GM19468 (cell line): ENCODE measurements around the gene VPS8.

ENCODE experiments used
- ATAC-seq: cut with Tn5 transposase; IDR thresholded peaks from one replicate; pipeline ENCODE4 v1.9.1; 2021; ENCODE audit warnings: mild to moderate bottlenecking, moderate library complexity, moderate number of reproducible peaks; ENCODE audit not compliant: unreplicated experiment; ENCODE audit errors: extremely low read depth

The VPS8 gene

DNA sequence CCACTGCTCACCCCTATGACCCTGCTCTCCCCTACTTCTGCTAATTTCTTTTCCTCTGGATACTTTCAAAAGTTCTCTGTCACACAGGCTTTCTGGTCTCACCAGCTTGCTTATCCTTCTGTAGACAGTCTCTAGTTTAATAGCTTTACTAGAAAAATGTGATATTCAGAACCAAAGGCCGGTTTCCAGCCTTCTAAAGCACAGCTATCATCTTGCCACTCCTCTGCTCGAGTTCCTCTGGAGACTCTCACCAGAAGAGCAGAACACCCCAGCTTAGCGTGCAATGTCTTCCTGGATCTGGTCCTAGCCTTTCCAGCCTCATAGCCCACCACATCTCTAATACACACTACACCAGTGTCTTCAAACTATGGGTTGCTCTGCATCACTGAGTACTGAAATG, 1.8 kb upstream of the VPS8 start:
- no peak for ATAC-seq

- ATAC-seq: no peak
Observed at GRCh38 chr3:184811034-184811433, 932 bp upstream of the VPS8 start.

GRCh38 chr3:184811663-184811998, 335 bp upstream of the VPS8 start:
- ATAC-seq: no peak

GRCh38 chr3:184812662-184813042, 686 bp downstream of the VPS8 start:
- no peak for ATAC-seq

DNA sequence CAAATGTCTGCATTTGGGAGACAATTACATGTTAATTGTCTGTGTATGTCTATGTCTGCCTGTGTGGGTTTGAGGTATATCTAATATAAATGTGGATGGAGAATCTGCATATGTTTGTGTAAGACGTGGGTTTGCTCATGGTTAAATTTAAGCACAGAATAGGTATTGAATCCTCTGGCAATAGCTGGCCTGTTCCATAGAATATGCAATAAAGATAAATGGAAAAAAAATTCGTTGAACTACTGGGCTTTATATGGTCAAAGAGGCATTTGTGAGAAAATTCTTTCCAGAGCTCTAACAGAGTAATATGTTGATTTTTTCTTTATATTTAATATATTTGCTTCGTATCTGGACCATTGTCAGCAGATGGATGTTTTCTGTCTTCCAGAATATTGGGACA, 1.4 kb downstream of the VPS8 start:
- ATAC-seq: no peak

DNA sequence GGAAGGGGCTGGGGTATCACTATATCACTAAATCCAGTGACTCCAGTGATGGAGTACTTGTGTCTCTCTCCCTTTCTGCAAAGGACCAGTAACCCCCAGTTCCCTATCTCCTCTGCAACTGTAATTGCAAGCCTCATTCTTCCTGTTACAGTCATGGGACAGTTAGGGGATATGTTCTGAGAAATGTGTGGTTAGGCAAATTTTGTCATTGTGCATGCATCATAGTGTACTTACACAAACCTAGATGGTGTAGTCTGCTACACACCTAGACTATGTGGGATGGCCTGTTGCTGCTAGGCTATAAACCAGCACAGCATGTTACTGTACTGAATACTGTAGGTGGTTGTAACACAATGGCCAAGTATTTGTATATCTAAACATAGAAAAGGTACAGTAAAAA, 2.2 kb downstream of the VPS8 start:
- ATAC-seq: no peak

DNA sequence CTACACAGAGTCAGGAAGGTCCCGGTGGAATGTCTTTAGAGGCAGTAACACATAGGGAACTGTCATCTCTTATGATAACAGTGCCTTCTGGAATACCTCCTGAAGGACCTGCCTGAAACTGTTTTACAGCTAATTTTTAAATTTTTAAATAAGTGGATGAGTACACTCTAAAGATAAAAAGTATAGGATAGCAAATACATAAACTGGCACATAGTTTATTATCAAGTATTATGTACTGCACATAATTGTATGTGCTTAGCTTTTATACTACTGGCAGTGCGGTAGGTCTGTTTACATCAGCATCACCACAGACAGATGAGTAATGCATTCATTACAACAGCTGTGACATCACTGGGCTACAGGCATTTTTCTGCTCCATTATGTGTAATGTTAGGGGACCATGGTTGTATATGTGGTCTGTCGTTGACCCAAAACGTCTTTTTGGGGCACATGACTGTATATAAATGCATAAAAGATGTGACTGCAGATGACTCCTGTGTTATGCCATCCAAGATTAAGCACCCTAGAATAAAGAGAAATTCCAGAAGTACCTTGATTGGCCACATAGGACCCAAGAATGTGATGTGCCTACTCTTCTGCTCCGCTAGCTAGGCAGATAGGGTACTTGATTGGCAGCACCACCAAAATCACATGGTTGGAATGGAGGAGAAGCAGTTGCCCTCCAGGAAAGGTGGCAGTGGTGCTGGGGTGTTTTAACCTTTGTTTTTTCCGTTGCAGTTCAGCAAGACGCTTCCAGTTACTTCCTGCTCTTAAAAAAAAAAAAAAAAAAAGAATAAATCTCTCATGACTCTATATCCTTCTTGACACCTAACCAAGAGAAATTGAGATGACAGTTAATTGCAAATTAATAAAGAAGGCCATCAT, 3.3 kb downstream of the VPS8 start:
- no peak for ATAC-seq

DNA sequence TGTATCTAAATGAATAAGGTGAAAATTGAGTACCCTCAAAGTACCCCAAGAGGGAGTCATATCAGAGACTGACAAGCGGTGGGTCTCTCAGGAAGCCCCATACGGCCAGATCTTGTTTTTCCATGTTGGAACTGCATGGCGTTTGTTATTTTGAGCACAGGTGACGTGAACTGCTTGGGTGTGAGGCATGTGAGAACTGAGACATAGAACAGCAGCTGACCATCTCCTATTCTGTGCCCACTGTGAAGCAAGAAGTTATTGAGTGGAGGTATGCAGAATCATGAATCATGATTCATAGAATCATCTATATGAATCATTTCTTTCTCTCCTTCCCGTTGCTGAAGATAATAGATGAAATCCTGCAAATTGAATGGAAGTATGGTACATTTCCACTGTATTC, 4.6 kb downstream of the VPS8 start:
- no peak for ATAC-seq

GRCh38 chr3:184820525-184820924, 8.6 kb downstream of the VPS8 start:
- no peak for ATAC-seq

DNA sequence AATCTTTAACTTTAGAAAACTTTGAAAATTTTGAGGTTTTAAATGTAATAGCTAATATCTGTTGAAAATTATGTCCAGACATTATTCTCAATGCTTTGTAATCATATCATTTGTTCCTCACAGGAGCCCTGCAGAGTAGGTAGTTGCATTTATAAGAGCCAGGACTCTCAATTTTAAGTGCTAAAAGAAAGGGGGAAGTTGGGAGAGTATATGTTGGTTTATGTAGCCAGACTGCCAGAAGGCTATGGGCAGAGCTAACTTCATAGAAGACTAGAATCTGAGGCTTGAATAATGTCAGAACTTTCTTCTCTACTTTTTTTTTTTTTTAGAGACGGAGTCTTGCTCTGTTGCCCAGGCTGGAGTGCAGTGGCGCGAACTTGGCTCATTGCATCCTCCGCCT, 9.1 kb downstream of the VPS8 start:
- ATAC-seq: no peak

GRCh38 chr3:184822081-184822480, 10.1 kb downstream of the VPS8 start:
- ATAC-seq: no peak

- ATAC-seq: no peak
Observed at GRCh38 chr3:184822654-184823053, 10.7 kb downstream of the VPS8 start.

DNA sequence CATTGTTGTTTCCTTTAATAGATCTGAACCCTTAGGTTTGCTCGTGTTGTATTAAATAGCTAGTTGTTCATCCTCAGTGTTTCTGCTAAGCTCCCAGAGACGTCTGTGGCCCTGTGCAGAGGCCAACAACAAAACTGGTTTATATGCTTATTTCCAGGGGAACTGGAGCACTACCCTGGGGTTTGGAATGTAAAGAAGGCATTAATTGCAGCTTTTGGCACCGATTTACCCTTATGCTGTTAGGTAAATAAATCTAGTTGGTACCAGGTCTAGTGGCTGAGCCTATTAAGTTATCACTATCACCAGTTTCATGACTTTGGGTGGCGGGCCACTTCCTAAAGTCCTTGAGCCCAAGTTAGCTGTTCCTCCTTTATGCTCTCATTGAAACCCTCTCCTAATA, 12.0 kb downstream of the VPS8 start:
- no peak for ATAC-seq

- no peak for ATAC-seq
Observed at GRCh38 chr3:184825121-184825820, 13.3 kb downstream of the VPS8 start.

- no peak for ATAC-seq
Observed at GRCh38 chr3:184827572-184827971, 15.6 kb downstream of the VPS8 start.

GRCh38 chr3:184832044-184832443, 20.1 kb downstream of the VPS8 start:
- no peak for ATAC-seq

- ATAC-seq: no peak
Observed at GRCh38 chr3:184832903-184833302, 20.9 kb downstream of the VPS8 start.

- no peak for ATAC-seq
Observed at GRCh38 chr3:184836090-184836822, 24.3 kb downstream of the VPS8 start.

DNA sequence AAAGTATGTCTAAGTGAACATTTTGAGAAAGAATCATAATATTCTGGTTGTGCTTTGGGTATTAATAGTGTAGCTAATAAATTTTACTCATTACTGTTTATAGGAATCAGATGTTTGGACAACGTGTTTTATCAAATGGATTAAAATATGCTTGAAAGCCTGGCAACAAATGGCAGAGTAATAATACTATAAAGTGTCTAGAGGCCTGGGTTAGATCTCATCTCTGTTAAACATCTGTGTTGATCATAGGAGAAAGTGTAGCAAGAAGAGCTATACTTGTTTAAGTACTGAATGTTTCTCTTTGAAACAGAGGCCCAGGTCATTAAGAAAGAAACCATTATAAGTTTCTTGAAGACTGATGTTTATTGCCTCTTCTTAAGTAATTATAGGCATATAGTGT, 30.5 kb downstream of the VPS8 start:
- ATAC-seq: no peak

- no peak for ATAC-seq
Observed at GRCh38 chr3:184845819-184846218, 33.9 kb downstream of the VPS8 start.

DNA sequence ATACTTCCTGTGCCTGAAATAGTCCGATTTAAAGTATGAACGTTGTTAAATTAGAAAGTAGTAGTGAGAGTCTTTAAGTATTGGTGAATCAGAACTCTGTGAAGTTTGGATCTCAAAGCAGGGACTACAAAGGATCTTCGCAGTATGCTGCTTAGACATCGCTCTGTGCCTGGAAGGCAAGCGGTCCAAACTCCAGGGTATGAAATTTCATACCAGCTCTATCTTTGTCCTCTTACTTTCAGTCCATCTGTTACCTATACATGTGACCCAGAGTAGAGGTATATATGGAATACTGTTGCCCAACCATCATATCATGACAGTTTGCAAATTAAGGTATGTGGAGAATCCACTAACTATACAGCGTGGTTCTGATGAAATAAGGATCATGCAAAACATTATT, 34.5 kb downstream of the VPS8 start:
- no peak for ATAC-seq
